Duodenal mucosa (tissue), 2 donors: ENCODE data around the gene PDK2.

Source experiments
- H3K27ac ChIP-seq: one replicate; pipeline ENCODE4 v1.7.0; 2013; ENCODE audit warnings: low read depth, low read length
- H3K27me3 ChIP-seq, 2 donors: one replicate each; pipeline ENCODE4 v1.7.0; 2013; ENCODE audit warnings: low read length in 2 of 2, control low read depth in 1 of 2; ENCODE audit not compliant: insufficient read depth in 2 of 2, control insufficient read depth in 1 of 2
- H3K36me3 ChIP-seq, 2 donors: one replicate each; pipeline ENCODE4 v1.7.0; 2013; ENCODE audit warnings: low read length in 2 of 2, control low read depth in 1 of 2; ENCODE audit not compliant: insufficient read depth in 2 of 2, control insufficient read depth in 1 of 2
- H3K4me1 ChIP-seq, 2 donors: one replicate each; pipeline ENCODE4 v1.7.0; 2013; ENCODE audit warnings: low read length in 2 of 2, control low read depth in 1 of 2; ENCODE audit not compliant: insufficient read depth in 2 of 2, control insufficient read depth in 1 of 2
- H3K4me3 ChIP-seq, 2 donors: one replicate each; pipeline ENCODE4 v1.7.0; 2013; ENCODE audit warnings: low read length in 2 of 2, low read depth in 1 of 2
- H3K9ac ChIP-seq, 2 donors: one replicate each; pipeline ENCODE4 v1.7.0; 2013; ENCODE audit warnings: low read length in 2 of 2, low read depth in 1 of 2
- H3K9me3 ChIP-seq, 2 donors: one replicate each; pipeline ENCODE4 v1.7.0; 2013; ENCODE audit warnings: low read length in 2 of 2, control low read depth in 1 of 2; ENCODE audit not compliant: control insufficient read depth in 1 of 2

PDK2 gene

DNA sequence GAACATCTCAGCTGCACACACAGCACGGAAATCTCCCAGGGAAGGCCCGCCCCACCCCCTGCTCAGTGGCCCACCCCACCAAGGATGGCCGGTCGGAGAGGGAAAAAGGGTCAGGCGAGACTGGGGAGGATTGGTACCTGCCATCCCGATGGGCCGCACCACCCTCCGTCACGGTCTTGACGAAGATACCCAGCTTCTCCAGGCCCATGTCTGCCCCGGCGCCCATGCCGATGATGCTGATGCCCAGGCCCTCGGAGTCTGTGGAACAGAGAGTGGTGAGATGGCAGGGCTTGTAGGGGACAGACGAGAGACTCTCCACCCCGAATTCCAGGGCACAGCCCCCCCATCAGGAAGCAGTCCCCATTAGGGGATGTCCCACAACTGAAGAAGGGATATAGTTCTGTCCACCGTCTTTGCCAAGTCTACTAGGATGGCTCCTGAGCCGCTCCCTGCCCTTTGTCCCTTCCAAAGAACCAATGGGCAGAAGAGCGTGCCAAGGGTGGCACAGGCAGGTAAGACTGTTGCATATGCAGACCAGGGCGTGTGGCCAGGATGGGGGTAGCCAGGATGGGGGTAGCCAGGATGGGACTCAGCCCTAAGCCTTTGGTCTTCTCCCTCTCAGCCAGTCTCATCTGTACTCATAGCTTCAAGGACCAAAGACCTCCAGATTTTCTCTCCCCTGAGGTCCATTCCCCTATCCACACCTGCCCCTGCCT is 48.5 kb downstream of the PDK2 start:
- Histone ChIP-seq H3K4me1 (peaks cover 49 to 74% of the 10 kb centered on the region in 2 donors), H3K27ac (no peak overlapping the region), H3K9ac (no peak overlapping the region), H3K27me3 (no peaks in the 10 kb centered on the region), H3K4me3 (no peak overlapping the region), H3K9me3 (no peaks in the 10 kb centered on the region), H3K36me3 (peaks cover 44 to 70% of the 10 kb centered on the region in 2 donors)

GRCh38 chr17:50144355-50144754 is 49.2 kb downstream of the PDK2 start:
- Histone ChIP-seq H3K9ac (no peak overlapping the region), H3K27ac (no peak overlapping the region)

GRCh38 chr17:50144845-50145531 is 49.8 kb downstream of the PDK2 start:
- Histone ChIP-seq H3K36me3 (peaks cover 32 to 57% of the 10 kb centered on the region in 2 donors), H3K4me3 (no peak overlapping the region), H3K9ac (no peak overlapping the region), H3K4me1 (peaks cover 48 to 72% of the 10 kb centered on the region in 2 donors), H3K27me3 (no peaks in the 10 kb centered on the region), H3K27ac (no peak overlapping the region), H3K9me3 (no peaks in the 10 kb centered on the region)

More at GRCh38 chr17:50144355-50144754, 49.2 kb downstream of the PDK2 start:
- Histone ChIP-seq H3K9me3 (no peaks in the 10 kb centered on the region), H3K4me3 (no peak overlapping the region), H3K27me3 (no peaks in the 10 kb centered on the region), H3K36me3 (peaks cover 36 to 63% of the 10 kb centered on the region in 2 donors), H3K4me1 (peaks cover 49 to 76% of the 10 kb centered on the region in 2 donors)

- Histone ChIP-seq H3K27me3 (no peaks in the 10 kb centered on the region), H3K4me1 (peaks cover 42 to 65% of the 10 kb centered on the region in 2 donors), H3K4me3 (no peak overlapping the region), H3K9ac (no peak overlapping the region), H3K36me3 (peaks cover 25 to 50% of the 10 kb centered on the region in 2 donors), H3K9me3 (no peaks in the 10 kb centered on the region), H3K27ac (no peak overlapping the region)
These were observed 50.5 kb downstream of the PDK2 start for GRCh38 chr17:50145532-50146229.

DNA sequence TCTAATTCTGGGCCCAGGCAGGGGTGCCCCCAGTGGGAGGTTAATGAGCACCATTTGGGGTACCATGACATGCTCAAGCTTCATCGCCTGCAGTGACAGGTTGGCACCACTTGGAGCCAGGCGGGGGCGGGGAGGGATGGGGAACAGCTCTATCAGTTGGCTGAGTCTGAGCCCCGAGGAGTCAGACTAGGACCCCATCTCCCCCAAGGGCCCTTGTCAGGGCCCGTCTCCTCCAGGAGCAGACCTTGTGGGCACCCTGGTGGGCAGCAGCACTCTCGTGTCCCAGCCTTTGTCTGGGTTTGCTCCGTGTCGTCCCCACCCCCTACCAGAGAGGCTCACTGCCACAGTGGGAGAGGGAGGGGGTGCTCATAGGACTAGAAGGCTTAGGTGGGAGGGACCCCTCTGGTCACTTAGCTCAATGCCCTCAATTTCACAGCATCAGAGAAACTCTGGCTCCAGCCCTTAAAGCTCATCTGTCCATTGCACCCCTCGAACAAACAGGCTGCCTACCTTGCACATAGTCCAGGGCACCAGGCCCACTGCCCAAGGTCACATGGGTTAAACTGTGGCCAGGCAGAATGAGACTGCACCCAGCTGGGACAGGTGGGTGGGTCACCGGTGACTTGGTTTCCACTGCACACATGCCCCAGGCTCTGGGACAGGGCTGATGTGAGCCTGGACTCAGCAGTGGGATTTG is 51.2 kb downstream of the PDK2 start:
- peak overlapping the region; percentile 86 to 88 for H3K4me3 ChIP-seq
- peaks cover 22 to 43% of the 10 kb centered on the region in 2 donors for H3K36me3 ChIP-seq
- H3K27ac ChIP-seq, result no peak overlapping the region
- peak overlapping the region in 1 of 2 donors; percentile 71 for H3K9ac ChIP-seq
- H3K9me3 ChIP-seq, result no peaks in the 10 kb centered on the region
- peaks cover 42 to 65% of the 10 kb centered on the region in 2 donors for H3K4me1 ChIP-seq
- H3K27me3 ChIP-seq, result no peaks in the 10 kb centered on the region

GRCh38 chr17:50146927-50147665 is 51.9 kb downstream of the PDK2 start:
- H3K4me3 ChIP-seq, result peak overlapping the region; percentile 86 to 88
- H3K4me1 ChIP-seq, result peaks cover 45 to 62% of the 10 kb centered on the region in 2 donors

GRCh38 chr17:50147841-50148225 is 52.7 kb downstream of the PDK2 start:
- Histone ChIP-seq H3K4me1 (peaks cover 52 to 65% of the 10 kb centered on the region in 2 donors), H3K36me3 (peaks cover 16 to 29% of the 10 kb centered on the region in 2 donors), H3K27me3 (no peaks in the 10 kb centered on the region), H3K27ac (peak overlapping the region; percentile 51), H3K9ac (peak overlapping the region; percentile 59 to 71), H3K4me3 (peak overlapping the region; percentile 86 to 88), H3K9me3 (no peaks in the 10 kb centered on the region)

More at GRCh38 chr17:50146927-50147665, 51.9 kb downstream of the PDK2 start:
- Histone ChIP-seq H3K36me3 (peaks cover 20 to 36% of the 10 kb centered on the region in 2 donors), H3K27ac (peak overlapping the region; percentile 51), H3K9ac (peak overlapping the region; percentile 59 to 71), H3K9me3 (no peaks in the 10 kb centered on the region), H3K27me3 (no peaks in the 10 kb centered on the region)

GRCh38 chr17:50148226-50149090 is 53.3 kb downstream of the PDK2 start:
- Histone ChIP-seq H3K9ac (peak overlapping the region; percentile 59 to 60), H3K4me1 (peaks cover 58 to 67% of the 10 kb centered on the region in 2 donors), H3K36me3 (peaks cover 13 to 23% of the 10 kb centered on the region in 2 donors), H3K27ac (peak overlapping the region; percentile 46), H3K4me3 (peak overlapping the region; percentile 86 to 88), H3K27me3 (no peaks in the 10 kb centered on the region), H3K9me3 (no peaks in the 10 kb centered on the region)
